ENCODE results near the gene NAPB. TPM values are rescaled to one million over a fixed set of nuclear protein-coding genes. Genes with fewer than 3 reads are reported as not detected.

The NAPB gene
- polyA plus RNA-seq, 1 donor from 2014 or later = 133 TPM

DNA sequence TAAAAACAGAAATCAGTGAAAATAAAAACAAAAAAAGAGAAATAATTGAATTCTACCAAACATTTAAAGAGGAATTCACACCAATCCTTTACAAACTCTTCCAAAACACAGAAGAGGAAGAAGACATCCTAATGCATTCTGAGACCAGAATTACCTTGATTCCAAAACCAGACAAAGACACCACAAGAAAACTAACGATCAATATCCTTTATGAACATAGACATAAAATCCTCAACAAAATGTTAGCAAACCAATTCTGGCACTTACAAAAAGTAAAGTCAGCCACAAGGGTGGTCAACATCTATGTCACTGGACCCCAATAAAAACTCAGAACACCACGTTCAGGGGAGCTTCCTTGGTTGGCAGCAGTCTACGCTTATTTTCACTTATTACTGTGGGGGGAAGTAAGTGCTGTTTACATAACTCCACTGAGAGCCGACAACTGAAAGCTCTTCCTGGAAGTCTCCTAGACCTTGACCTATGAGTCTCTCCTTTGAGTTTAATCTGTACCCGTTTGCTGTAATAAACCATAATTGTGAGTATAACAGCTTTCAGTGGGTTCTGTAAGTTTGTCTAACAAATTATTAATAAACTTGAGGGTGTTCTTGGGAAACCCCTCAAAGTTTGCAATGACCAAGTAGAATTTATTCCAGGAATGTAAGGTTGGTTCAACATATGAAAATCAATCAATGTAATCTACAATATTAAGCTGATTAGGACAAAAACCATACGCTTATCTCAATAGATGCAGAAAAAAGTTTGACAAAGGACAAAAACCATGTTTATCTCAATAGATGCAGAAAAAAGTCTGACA lies 34.8 kb downstream of the NAPB start:
- H3K36me3 ChIP-seq (ENCODE audit: insufficient read depth, low read length) = peaks cover 6% of the 10 kb centered on the region
- no peaks in the 10 kb centered on the region for H3F3A ChIP-seq (ENCODE audit: insufficient read depth, low read length, poor library complexity, severe bottlenecking)
- H4K20me1 ChIP-seq (ENCODE audit: insufficient read depth) = no peaks in the 10 kb centered on the region
- no peak overlapping the region for H3K9ac ChIP-seq (ENCODE audit: low read length)
- TF ChIP-seq EP300 (conservative IDR thresholded peaks at IDR 0.05; ENCODE audit: poor library complexity, severe bottlenecking) = no peak
- TF ChIP-seq CTCF (IDR thresholded peaks at IDR 0.05; ENCODE audit: poor library complexity, severe bottlenecking) = no peak
- TF ChIP-seq TAF1 (IDR thresholded peaks at IDR 0.05; ENCODE audit: low read depth) = no peak
- TF ChIP-seq REST (IDR thresholded peaks at IDR 0.05; ENCODE audit: borderline replicate concordance) = no peak
- no peak for TF ChIP-seq EZH2 (IDR thresholded peaks at IDR 0.05; ENCODE audit: borderline replicate concordance, insufficient read depth, low read length, poor library complexity, severe bottlenecking)
- TF ChIP-seq SMC3 (conservative IDR thresholded peaks at IDR 0.05; ENCODE audit: poor library complexity) = no peak
- no peak for TF ChIP-seq MXI1 (conservative IDR thresholded peaks at IDR 0.05; ENCODE audit: poor library complexity, severe bottlenecking)
- TF ChIP-seq RAD21 (conservative IDR thresholded peaks at IDR 0.05) = no peak
- TF ChIP-seq POLR2AphosphoS5 (IDR thresholded peaks at IDR 0.05) = no peak
- no peaks in the 10 kb centered on the region for H3K9me3 ChIP-seq (ENCODE audit: low read length)
- H3K79me2 ChIP-seq (replicated peaks; ENCODE audit: insufficient read depth, low read length) = no peaks in the 10 kb centered on the region
- no peaks in the 10 kb centered on the region for H3K27me3 ChIP-seq (ENCODE audit: insufficient read depth, low read depth, low read length)
- no peaks in the 10 kb centered on the region for H3K9me2 ChIP-seq (ENCODE audit: insufficient read depth, low read length)
- no peak overlapping the region for H3K4me2 ChIP-seq (ENCODE audit: low read length)
- no peak overlapping the region for H2AFZ ChIP-seq (ENCODE audit: low read depth, low read length)
- no peak overlapping the region for H3K4me3 ChIP-seq (ENCODE audit: low read length)
- no peak overlapping the region for H3K27ac ChIP-seq (ENCODE audit: low read length)

- Histone ChIP-seq H3F3A (ENCODE audit: insufficient read depth, low read length, poor library complexity, severe bottlenecking) (no peaks in the 10 kb centered on the region), H3K9ac (ENCODE audit: low read length) (no peak overlapping the region), H3K79me2 (replicated peaks; ENCODE audit: insufficient read depth, low read length) (no peaks in the 10 kb centered on the region), H3K9me3 (ENCODE audit: low read length) (no peaks in the 10 kb centered on the region), H3K4me2 (ENCODE audit: low read length) (no peak overlapping the region), H3K9me2 (ENCODE audit: insufficient read depth, low read length) (no peaks in the 10 kb centered on the region), H3K4me3 (ENCODE audit: low read length) (no peak overlapping the region), H4K20me1 (ENCODE audit: insufficient read depth) (no peaks in the 10 kb centered on the region), H2AFZ (ENCODE audit: low read depth, low read length) (no peak overlapping the region), H3K36me3 (ENCODE audit: insufficient read depth, low read length) (peaks cover 2% of the 10 kb centered on the region), H3K27ac (ENCODE audit: low read length) (no peak overlapping the region), H3K27me3 (ENCODE audit: insufficient read depth, low read depth, low read length) (no peaks in the 10 kb centered on the region)
- TF ChIP-seq POLR2AphosphoS5 (IDR thresholded peaks at IDR 0.05) (no peak), RAD21 (conservative IDR thresholded peaks at IDR 0.05) (no peak), SMC3 (conservative IDR thresholded peaks at IDR 0.05; ENCODE audit: poor library complexity) (no peak), TAF1 (IDR thresholded peaks at IDR 0.05; ENCODE audit: low read depth) (no peak), MXI1 (conservative IDR thresholded peaks at IDR 0.05; ENCODE audit: poor library complexity, severe bottlenecking) (no peak), REST (IDR thresholded peaks at IDR 0.05; ENCODE audit: borderline replicate concordance) (no peak), EP300 (conservative IDR thresholded peaks at IDR 0.05; ENCODE audit: poor library complexity, severe bottlenecking) (no peak), CTCF (IDR thresholded peaks at IDR 0.05; ENCODE audit: poor library complexity, severe bottlenecking) (no peak), EZH2 (IDR thresholded peaks at IDR 0.05; ENCODE audit: borderline replicate concordance, insufficient read depth, low read length, poor library complexity, severe bottlenecking) (no peak)
Observed at GRCh38 chr20:23381876-23382275, 39.4 kb downstream of the NAPB start.

All from neural cell (in vitro differentiated cells).